Measurements from ENCODE around the gene TRHDE. TPM values are rescaled to one million over a fixed set of nuclear protein-coding genes. Genes with fewer than 3 reads are reported as not detected.

TRHDE gene
- total and polyA plus RNA-seq, 4 donors = 0.19 to 7.5 (median 3.5) TPM

DNA sequence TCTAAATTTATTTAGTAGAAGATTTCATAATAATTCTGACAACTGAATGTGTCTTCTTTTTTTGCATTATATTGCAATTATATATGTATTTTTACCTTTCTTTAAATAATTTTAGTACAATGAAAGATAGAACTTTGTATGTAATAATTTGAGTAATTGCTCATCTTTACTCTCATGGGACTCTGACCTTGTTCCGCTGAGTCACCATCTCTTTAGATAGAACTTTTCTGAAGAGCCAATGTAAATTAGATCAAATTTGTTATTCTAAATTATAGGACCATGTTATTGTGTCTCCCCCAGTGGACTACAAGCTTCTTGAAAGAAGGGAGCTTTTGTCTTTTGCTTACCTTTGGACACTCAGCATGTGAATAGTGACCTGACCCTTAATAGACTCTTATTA, 96.1 kb downstream of the TRHDE start:
- TF ChIP-seq, protein P1, sequence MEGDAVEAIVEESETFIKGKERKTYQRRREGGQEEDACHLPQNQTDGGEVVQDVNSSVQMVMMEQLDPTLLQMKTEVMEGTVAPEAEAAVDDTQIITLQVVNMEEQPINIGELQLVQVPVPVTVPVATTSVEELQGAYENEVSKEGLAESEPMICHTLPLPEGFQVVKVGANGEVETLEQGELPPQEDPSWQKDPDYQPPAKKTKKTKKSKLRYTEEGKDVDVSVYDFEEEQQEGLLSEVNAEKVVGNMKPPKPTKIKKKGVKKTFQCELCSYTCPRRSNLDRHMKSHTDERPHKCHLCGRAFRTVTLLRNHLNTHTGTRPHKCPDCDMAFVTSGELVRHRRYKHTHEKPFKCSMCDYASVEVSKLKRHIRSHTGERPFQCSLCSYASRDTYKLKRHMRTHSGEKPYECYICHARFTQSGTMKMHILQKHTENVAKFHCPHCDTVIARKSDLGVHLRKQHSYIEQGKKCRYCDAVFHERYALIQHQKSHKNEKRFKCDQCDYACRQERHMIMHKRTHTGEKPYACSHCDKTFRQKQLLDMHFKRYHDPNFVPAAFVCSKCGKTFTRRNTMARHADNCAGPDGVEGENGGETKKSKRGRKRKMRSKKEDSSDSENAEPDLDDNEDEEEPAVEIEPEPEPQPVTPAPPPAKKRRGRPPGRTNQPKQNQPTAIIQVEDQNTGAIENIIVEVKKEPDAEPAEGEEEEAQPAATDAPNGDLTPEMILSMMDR (IDR thresholded peaks at IDR 0.05; ENCODE audit: control extremely low read depth, extremely low read depth) = no peak
- 88 to 93% methylated on average over 1 of the region's 1 CpG for WGBS, 2 donors
- no peaks in the 10 kb centered on the region for H3K36me3 ChIP-seq (ENCODE audit: control insufficient read depth in 4 of 4, insufficient read depth in 4 of 4, low read length in 4 of 4)
- H3K27me3 ChIP-seq (ENCODE audit: control insufficient read depth in 3 of 3, insufficient read depth in 3 of 3, low read length in 2 of 3) = no peaks in the 10 kb centered on the region
- H3K27ac ChIP-seq (ENCODE audit: low read depth in 1 of 2, low read length in 1 of 2) = no peak overlapping the region
- H3K9me3 ChIP-seq (ENCODE audit: control insufficient read depth in 4 of 4, insufficient read depth in 3 of 4, low read length in 3 of 4) = no peaks in the 10 kb centered on the region
- DNase-seq (no peak), ATAC-seq (ENCODE audit: insufficient read depth, low FRiP score) (no peak)
- H3K9ac ChIP-seq (ENCODE audit: insufficient read depth in 1 of 2, low read length in 2 of 2) = no peak overlapping the region
- H3K4me1 ChIP-seq (ENCODE audit: control insufficient read depth in 5 of 5, insufficient read depth in 5 of 5, low read length in 5 of 5) = no peaks in the 10 kb centered on the region
- no peak overlapping the region for H3K4me3 ChIP-seq

DNA sequence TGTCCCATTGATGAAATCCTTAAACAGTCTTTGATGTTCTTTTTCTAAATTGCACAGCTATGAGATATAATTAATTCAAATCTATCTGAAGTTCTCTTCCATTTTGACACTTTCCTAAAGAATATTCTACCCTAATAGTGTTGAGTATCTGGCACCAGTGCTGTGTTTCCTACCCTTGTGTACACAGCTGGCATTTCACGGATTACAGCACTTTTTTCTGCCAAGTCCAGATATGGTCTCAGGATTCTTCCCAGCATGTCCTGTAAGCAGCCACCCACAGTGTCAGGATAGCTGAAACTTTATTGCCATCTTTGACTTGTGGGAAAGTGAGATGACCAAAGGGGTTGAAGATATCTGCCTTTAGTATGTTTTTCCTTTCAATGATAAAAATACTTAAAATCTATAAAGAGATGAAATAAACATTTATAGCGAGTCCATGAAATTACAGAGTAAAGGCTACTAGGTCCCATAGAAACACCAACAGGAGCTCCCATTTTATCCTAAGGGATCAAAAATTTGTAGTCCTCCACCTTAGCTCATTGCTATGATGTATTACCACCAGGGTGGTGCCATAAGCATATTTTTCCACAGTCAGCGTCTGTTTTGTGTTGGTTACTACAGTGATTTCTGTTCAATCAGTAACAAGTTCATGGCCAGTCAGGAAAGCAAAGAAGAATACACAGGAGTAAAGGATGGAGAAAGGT, 96.7 kb downstream of the TRHDE start:
- H3K27ac ChIP-seq (ENCODE audit: low read depth in 1 of 2, low read length in 1 of 2) = no peak overlapping the region
- H3K4me1 ChIP-seq (ENCODE audit: control insufficient read depth in 5 of 5, insufficient read depth in 5 of 5, low read length in 5 of 5) = no peaks in the 10 kb centered on the region
- no peaks in the 10 kb centered on the region for H3K36me3 ChIP-seq (ENCODE audit: control insufficient read depth in 4 of 4, insufficient read depth in 4 of 4, low read length in 4 of 4)
- ATAC-seq (ENCODE audit: insufficient read depth, low FRiP score) (no peak), DNase-seq (no peak)
- H3K4me3 ChIP-seq = no peak overlapping the region
- TF ChIP-seq, protein P1 (IDR thresholded peaks at IDR 0.05; ENCODE audit: control extremely low read depth, extremely low read depth) = no peak
- 64 to 72% methylated on average over 3 of the region's 3 CpGs for WGBS, 2 donors
- H3K9ac ChIP-seq (ENCODE audit: insufficient read depth in 1 of 2, low read length in 2 of 2) = no peak overlapping the region
- H3K27me3 ChIP-seq (ENCODE audit: control insufficient read depth in 3 of 3, insufficient read depth in 3 of 3, low read length in 2 of 3) = no peaks in the 10 kb centered on the region
- H3K9me3 ChIP-seq (ENCODE audit: control insufficient read depth in 4 of 4, insufficient read depth in 3 of 4, low read length in 3 of 4) = no peaks in the 10 kb centered on the region

DNA sequence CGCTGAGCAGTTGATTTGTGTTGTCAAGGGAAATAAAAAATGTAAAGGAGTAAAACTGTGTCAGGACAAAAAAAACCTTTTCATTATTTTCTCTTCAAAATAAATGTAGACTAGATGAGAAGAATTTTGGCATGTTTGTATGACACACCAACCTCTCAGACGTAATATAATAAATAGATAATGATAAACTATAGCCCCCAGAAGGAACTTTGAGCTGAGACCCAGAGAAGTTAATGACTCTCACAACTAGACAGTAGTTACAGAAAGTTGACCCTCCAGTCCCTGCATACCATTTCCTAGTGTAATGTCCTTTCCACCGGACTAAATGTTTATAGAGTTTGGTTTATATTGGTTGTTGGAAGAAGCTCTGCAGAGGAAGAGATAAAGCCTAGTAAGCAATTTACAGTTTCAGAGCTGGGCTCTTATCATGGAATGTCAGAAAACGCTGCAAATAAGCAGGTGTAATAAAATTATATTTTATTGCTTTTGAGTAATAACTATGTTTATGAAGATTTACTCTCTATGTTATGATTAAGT, 97.3 kb downstream of the TRHDE start:
- DNase-seq (no peak), ATAC-seq (ENCODE audit: insufficient read depth, low FRiP score) (no peak)
- Histone ChIP-seq H3K4me3 (no peak overlapping the region), H3K9ac (ENCODE audit: insufficient read depth in 1 of 2, low read length in 2 of 2) (no peak overlapping the region), H3K36me3 (ENCODE audit: control insufficient read depth in 4 of 4, insufficient read depth in 4 of 4, low read length in 4 of 4) (no peaks in the 10 kb centered on the region), H3K9me3 (ENCODE audit: control insufficient read depth in 4 of 4, insufficient read depth in 3 of 4, low read length in 3 of 4) (no peaks in the 10 kb centered on the region), H3K27ac (ENCODE audit: low read depth in 1 of 2, low read length in 1 of 2) (no peak overlapping the region), H3K27me3 (ENCODE audit: control insufficient read depth in 3 of 3, insufficient read depth in 3 of 3, low read length in 2 of 3) (no peaks in the 10 kb centered on the region), H3K4me1 (ENCODE audit: control insufficient read depth in 5 of 5, insufficient read depth in 5 of 5, low read length in 5 of 5) (no peaks in the 10 kb centered on the region)
- WGBS, 2 donors = 43 to 57% methylated on average over 4 of the region's 4 CpGs
- TF ChIP-seq, protein P1 (IDR thresholded peaks at IDR 0.05; ENCODE audit: control extremely low read depth, extremely low read depth) = no peak
